ENCODE measurements around the gene DAAM1. TPM values are rescaled to one million over a fixed set of nuclear protein-coding genes. Genes with fewer than 3 reads are reported as not detected.

The DAAM1 gene
- total RNA-seq, 1 experiment from 2014 or later = 35.3 TPM

GRCh38 chr14:59208224-59208814 lies 19.9 kb downstream of the DAAM1 start:
- POLR2A ChIA-PET = no interaction called here
- no TSS peak for BruUV-seq (replicated peaks)
- no peaks in the 10 kb centered on the region for H3K27me3 Mint-ChIP-seq (ENCODE audit: insufficient read depth, unreplicated experiment)
- no peaks in the 10 kb centered on the region for H3K9me3 Mint-ChIP-seq (ENCODE audit: unreplicated experiment)
- no peaks in the 10 kb centered on the region for H3K27me3 ChIP-seq (replicated peaks; ENCODE audit: control insufficient read depth, insufficient read depth, low read length)
- no peak overlapping the region for H3K4me3 ChIP-seq (ENCODE audit: low read depth, low read length)
- H3K36me3 ChIP-seq (ENCODE audit: control insufficient read depth, insufficient read depth, low read length) = no peaks in the 10 kb centered on the region
- CTCF ChIA-PET = no interaction called here
- no peaks in the 10 kb centered on the region for H3K9me3 ChIP-seq
- no peak for TF ChIP-seq CTCF (IDR thresholded peaks at IDR 0.05; ENCODE audit: insufficient read depth in 1 of 2, low read depth in 1 of 2, low read length in 1 of 2, severe bottlenecking in 1 of 2, unreplicated experiment in 1 of 2)
- no peak overlapping the region for H3K27ac Mint-ChIP-seq (ENCODE audit: unreplicated experiment)
- no peaks in the 10 kb centered on the region for H3K36me3 Mint-ChIP-seq (ENCODE audit: insufficient read depth, unreplicated experiment)
- H3K4me1 Mint-ChIP-seq (ENCODE audit: low read depth, unreplicated experiment) = no peaks in the 10 kb centered on the region
- H3K4me1 ChIP-seq = peaks cover 5% of the 10 kb centered on the region; the same call in 1 of the 2 replicates
- H3K4me3 Mint-ChIP-seq (ENCODE audit: unreplicated experiment) = no peak overlapping the region
- intact Hi-C loops (cut with micrococcal nuclease; ENCODE audit: unreplicated experiment) = no loop called here
- no peak for DNase-seq

DNA sequence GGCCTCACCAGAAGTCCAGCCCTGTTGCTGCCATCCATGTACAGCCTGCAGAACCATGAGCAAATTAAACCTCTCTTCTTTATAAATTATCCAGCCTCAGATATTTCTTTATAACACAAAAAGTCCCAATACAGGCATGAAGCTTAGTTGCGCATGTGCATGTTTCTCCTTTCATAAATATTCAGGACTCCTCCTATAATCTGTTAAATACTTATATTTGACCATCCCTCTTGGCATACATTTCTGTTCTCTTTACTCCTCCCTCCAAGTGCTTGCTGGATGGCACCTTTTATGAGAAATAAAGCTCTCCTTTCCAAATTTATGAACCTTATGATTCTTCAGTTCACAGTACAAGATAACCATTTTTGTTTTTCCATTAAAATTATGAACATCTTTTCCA lies 20.5 kb downstream of the DAAM1 start:
- intact Hi-C loops (cut with micrococcal nuclease; ENCODE audit: unreplicated experiment) = no loop called here
- no peak overlapping the region for H3K4me3 ChIP-seq (ENCODE audit: low read depth, low read length)
- no peaks in the 10 kb centered on the region for H3K9me3 Mint-ChIP-seq (ENCODE audit: unreplicated experiment)

GRCh38 chr14:59210621-59211020 lies 22.2 kb downstream of the DAAM1 start:
- Mint-ChIP-seq H3K27ac (ENCODE audit: unreplicated experiment) (no peak overlapping the region), H3K9me3 (ENCODE audit: unreplicated experiment) (no peaks in the 10 kb centered on the region), H3K36me3 (ENCODE audit: insufficient read depth, unreplicated experiment) (no peaks in the 10 kb centered on the region), H3K4me1 (ENCODE audit: low read depth, unreplicated experiment) (peaks cover 7% of the 10 kb centered on the region), H3K27me3 (ENCODE audit: insufficient read depth, unreplicated experiment) (no peaks in the 10 kb centered on the region), H3K4me3 (ENCODE audit: unreplicated experiment) (no peak overlapping the region)
- Histone ChIP-seq H3K27me3 (replicated peaks; ENCODE audit: control insufficient read depth, insufficient read depth, low read length) (no peaks in the 10 kb centered on the region), H3K4me1 (peaks cover 10% of the 10 kb centered on the region), H3K36me3 (ENCODE audit: control insufficient read depth, insufficient read depth, low read length) (no peaks in the 10 kb centered on the region), H3K9me3 (no peaks in the 10 kb centered on the region), H3K4me3 (ENCODE audit: low read depth, low read length) (no peak overlapping the region)
- POLR2A ChIA-PET = no interaction called here
- TF ChIP-seq CTCF (IDR thresholded peaks at IDR 0.05; ENCODE audit: insufficient read depth in 1 of 2, low read depth in 1 of 2, low read length in 1 of 2, severe bottlenecking in 1 of 2, unreplicated experiment in 1 of 2) = no peak
- intact Hi-C loops (cut with micrococcal nuclease; ENCODE audit: unreplicated experiment) = no loop called here
- DNase-seq = no peak
- CTCF ChIA-PET = no interaction called here
- BruUV-seq (replicated peaks) = no TSS peak

More for the DNA sequence above, 20.5 kb downstream of the DAAM1 start:
- H3K36me3 Mint-ChIP-seq (ENCODE audit: insufficient read depth, unreplicated experiment) = no peaks in the 10 kb centered on the region
- Histone ChIP-seq H3K4me1 (peaks cover 5% of the 10 kb centered on the region; the same call in 1 of the 2 replicates), H3K27me3 (replicated peaks; ENCODE audit: control insufficient read depth, insufficient read depth, low read length) (no peaks in the 10 kb centered on the region), H3K36me3 (ENCODE audit: control insufficient read depth, insufficient read depth, low read length) (no peaks in the 10 kb centered on the region), H3K9me3 (no peaks in the 10 kb centered on the region)
- DNase-seq = no peak
- POLR2A ChIA-PET = no interaction called here
- H3K4me3 Mint-ChIP-seq (ENCODE audit: unreplicated experiment) = no peak overlapping the region
- CTCF ChIA-PET = no interaction called here
- H3K4me1 Mint-ChIP-seq (ENCODE audit: low read depth, unreplicated experiment) = peaks cover 2% of the 10 kb centered on the region
- TF ChIP-seq CTCF (IDR thresholded peaks at IDR 0.05; ENCODE audit: insufficient read depth in 1 of 2, low read depth in 1 of 2, low read length in 1 of 2, severe bottlenecking in 1 of 2, unreplicated experiment in 1 of 2) = no peak
- H3K27ac Mint-ChIP-seq (ENCODE audit: unreplicated experiment) = no peak overlapping the region
- H3K27me3 Mint-ChIP-seq (ENCODE audit: insufficient read depth, unreplicated experiment) = no peaks in the 10 kb centered on the region
- BruUV-seq (replicated peaks) = no TSS peak
